A549 (cell line): ENCODE data around the gene MCFD2. TPM values are rescaled to one million over a fixed set of nuclear protein-coding genes. Genes with fewer than 3 reads are reported as not detected.

Source experiments
- ATAC-seq, 2 experiments: fragments of 200-7000 bp in 1 of 2; fragments of >200 bp in 1 of 2; cut with Nextera tagmentation in 1 of 2; cut with Tn5 transposase in 1 of 2; 3 replicates each; pipeline versions ENCODE4 v1.8.0 to v1.9.1; 2018 to 2020; ENCODE audit warnings: mild to moderate bottlenecking in 1 of 2, moderate library complexity in 1 of 2
- CTCF ChIA-PET: fragments of 300-600 bp; sonication (Branson Sonifier 250); formaldehyde crosslinking; extraction: SDS; loops from one replicate; lab custom pipeline; 2021; ENCODE audit warnings: antibody characterized with exemption, inconsistent platforms; lab: Yijun Ruan, JAX
- POLR2A ChIA-PET: fragments of 350-600 bp; formaldehyde crosslinking; extraction: SDS; loops from one replicate; lab custom pipeline; 2021; ENCODE audit warnings: antibody characterized with exemption, inconsistent platforms; lab: Yijun Ruan, JAX
- DNase-seq, 2 experiments: peaks; one replicate each; pipeline versions ENCODE4 v3.0.0 to v3.0.0-alpha.2; 2011 to 2016; ENCODE audit warnings: low read depth in 1 of 2, low spot score in 1 of 2
- FAIRE-seq: peaks from 2 replicates; lab custom pipeline; 2011; peaks lifted over from hg19 to GRCh38; lab: Jason Lieb, UNC
- H3K27ac ChIP-seq, 2 experiments: fragments of >200 bp; sonication (Bioruptor Twin); formaldehyde crosslinking; 3 replicates each; pipeline ENCODE4 v1.5.1; 2016 to 2017
- H3K4me1 ChIP-seq: fragments of >200 bp; sonication (Bioruptor Twin); formaldehyde crosslinking; 3 replicates; pipeline ENCODE4 v1.6.1; 2016
- H3K4me2 ChIP-seq: fragments of >200 bp; sonication (Bioruptor Twin); formaldehyde crosslinking; 3 replicates; pipeline ENCODE4 v1.6.1; 2016
- H3K4me3 ChIP-seq: fragments of >200 bp; sonication (Bioruptor Twin); formaldehyde crosslinking; 3 replicates; pipeline ENCODE4 v1.5.1; 2016
- H3K9me3 ChIP-seq: fragments of >200 bp; sonication (Bioruptor Twin); formaldehyde crosslinking; 3 replicates; pipeline ENCODE4 v1.6.1; 2016
- BHLHE40 ChIP-seq: IDR thresholded peaks from 2 replicates; pipeline ENCODE4 v1.6.1; 2012; ENCODE audit warnings: low read depth, low read length, inconsistent platforms
- CBX2 ChIP-seq: fragments of 200-600 bp; sonication (generic); IDR thresholded peaks from 2 replicates; pipeline ENCODE4 v1.6.1; 2016; ENCODE audit warnings: low read depth, mild to moderate bottlenecking, borderline replicate concordance
- CBX8 ChIP-seq: fragments of 200-600 bp; sonication (generic); IDR thresholded peaks from 2 replicates; pipeline ENCODE4 v1.6.1; 2016
- CEBPB ChIP-seq, 2 experiments: fragments of >200 bp in 1 of 2; sonication (Bioruptor Twin) in 1 of 2; formaldehyde crosslinking in 1 of 2; IDR thresholded peaks; 2 replicates each; pipeline ENCODE4 v1.6.1; 2012 to 2016
- CHD2 ChIP-seq: fragments of 150-350 bp; IDR thresholded peaks from 2 replicates; pipeline ENCODE4 v1.6.1; 2014; ENCODE audit warnings: low read length; ENCODE audit not compliant: partially characterized antibody
- ESRRA ChIP-seq: fragments of 150-350 bp; IDR thresholded peaks from 2 replicates; pipeline ENCODE4 v1.6.1; 2014; ENCODE audit warnings: mild to moderate bottlenecking, low read length, borderline replicate concordance
- HEYL ChIP-seq: fragments of 250-450 bp; sonication (Bioruptor Pico); IDR thresholded peaks from 2 replicates; pipeline ENCODE4 v1.8.0; 2021; ENCODE audit warnings: mild to moderate bottlenecking, moderate library complexity
- HOXA7 ChIP-seq: fragments of 250-450 bp; sonication (Bioruptor Pico); IDR thresholded peaks from 2 replicates; pipeline ENCODE4 v1.5.0; 2020; ENCODE audit warnings: mild to moderate bottlenecking, moderate library complexity
- JUN ChIP-seq, 2 experiments: fragments of >200 bp; sonication (Bioruptor Twin); formaldehyde crosslinking; IDR thresholded peaks; 2 replicates in 1 of 2; 3 replicates in 1 of 2; pipeline ENCODE4 v1.6.1; 2016 to 2017
- JUNB ChIP-seq: fragments of >200 bp; sonication (Bioruptor Twin); formaldehyde crosslinking; IDR thresholded peaks from 2 replicates; pipeline ENCODE4 v1.6.1; 2016
- KDM1A ChIP-seq: fragments of 200-600 bp; sonication (generic); IDR thresholded peaks from 2 replicates; pipeline ENCODE4 v1.6.1; 2016; ENCODE audit warnings: low read depth, mild to moderate bottlenecking
- KDM5A ChIP-seq: fragments of 200-600 bp; sonication (generic); IDR thresholded peaks from 2 replicates; pipeline ENCODE4 v1.6.1; 2016; ENCODE audit warnings: antibody characterized with exemption, mild to moderate bottlenecking
- MAFK ChIP-seq: fragments of 450-650 bp; IDR thresholded peaks from 2 replicates; pipeline ENCODE4 v1.6.1; 2014; ENCODE audit not compliant: partially characterized antibody
- MYC ChIP-seq: IDR thresholded peaks from 2 replicates; pipeline ENCODE4 v1.6.1; 2012; ENCODE audit warnings: mild to moderate bottlenecking, inconsistent platforms, low read length, improper control_type of control experiment, borderline replicate concordance
- NFE2L2 ChIP-seq: fragments of 150-350 bp; conservative IDR thresholded peaks from 2 replicates; pipeline ENCODE4 v1.6.1; 2014; ENCODE audit warnings: low read length
- PHF8 ChIP-seq: fragments of 200-600 bp; sonication (generic); IDR thresholded peaks from 2 replicates; pipeline ENCODE4 v1.6.1; 2016; ENCODE audit warnings: low read depth, mild to moderate bottlenecking, antibody characterized with exemption, moderate library complexity, borderline replicate concordance
- POLR2A ChIP-seq: IDR thresholded peaks from 2 replicates; pipeline ENCODE4 v1.6.1; 2012; ENCODE audit warnings: mild to moderate bottlenecking, low read length
- RAD21 ChIP-seq, 2 experiments: fragments of >200 bp in 1 of 2; sonication (Bioruptor Twin) in 1 of 2; formaldehyde crosslinking in 1 of 2; IDR thresholded peaks in 1 of 2; conservative IDR thresholded peaks in 1 of 2; 2 replicates in 1 of 2; 3 replicates in 1 of 2; pipeline ENCODE4 v1.6.1; 2012 to 2018; ENCODE audit warnings: inconsistent platforms in 1 of 2
- RCOR1 ChIP-seq: fragments of 150-350 bp; IDR thresholded peaks from 2 replicates; pipeline ENCODE4 v1.6.1; 2014; ENCODE audit warnings: antibody characterized with exemption, low read length, low read depth
- RFX5 ChIP-seq: fragments of 450-650 bp; IDR thresholded peaks from 2 replicates; pipeline ENCODE4 v1.7.1; 2014; ENCODE audit warnings: antibody characterized with exemption, mild to moderate bottlenecking, moderate library complexity
- SMC3 ChIP-seq: fragments of >200 bp; sonication (Bioruptor Twin); formaldehyde crosslinking; IDR thresholded peaks from 3 replicates; pipeline ENCODE4 v1.6.1; 2018; ENCODE audit warnings: inconsistent platforms
- TP53 ChIP-seq: fragments of 250-450 bp; sonication (Bioruptor Pico); IDR thresholded peaks from 2 replicates; pipeline ENCODE4 v1.5.0; 2021; ENCODE audit warnings: mild to moderate bottlenecking, moderate library complexity
- ZSCAN20 ChIP-seq: fragments of 250-450 bp; sonication (Bioruptor Pico); IDR thresholded peaks from 2 replicates; pipeline ENCODE4 v1.8.0; 2022; ENCODE audit warnings: mild to moderate bottlenecking, moderate library complexity
- WGBS: methylation state at CpG from one replicate; pipeline ENCODE4 v1.1.6; 2017; ENCODE audit errors: missing lambda C conversion rate; 5-methylcytosine and 5-hydroxymethylcytosine counted together
- polyA plus RNA-seq, 4 experiments: library from polyadenylated mRNA; depleted of rRNA in 3 of 4; stranded (reverse); fragments of >200 nt; fragmentation: RNase III in 1 of 4; extraction: RNeasy Plus Mini Kit Qiagen cat#74134 plus additional on column Dnase treatment in 1 of 4; gene quantifications; 2 replicates in 3 of 4; 3 replicates in 1 of 4; pipeline ENCODE4 v1.2.3, GENCODE V29; 2011 to 2017
- TF ChIP-seq, protein P1 (sequence below): fragments of 150-350 bp; IDR thresholded peaks from 2 replicates; pipeline ENCODE4 v1.6.1; 2014; ENCODE audit warnings: low read depth, mild to moderate bottlenecking, low read length
- TF ChIP-seq, protein P2 (sequence below): IDR thresholded peaks from 2 replicates; pipeline ENCODE4 v1.6.1; 2012; ENCODE audit warnings: low read depth, borderline replicate concordance
- TF ChIP-seq, protein P3 (sequence below): fragments of >200 bp; sonication (Bioruptor Twin); formaldehyde crosslinking; IDR thresholded peaks from 3 replicates; pipeline ENCODE4 v1.6.1; 2016
- TF ChIP-seq, protein P4 (sequence below): IDR thresholded peaks from 2 replicates; pipeline ENCODE4 v1.6.1; 2012

Gene MCFD2
- polyA plus RNA-seq, 2 of the 4 experiments (the other 2 are of a cell fraction): 118 to 210 TPM

DNA sequence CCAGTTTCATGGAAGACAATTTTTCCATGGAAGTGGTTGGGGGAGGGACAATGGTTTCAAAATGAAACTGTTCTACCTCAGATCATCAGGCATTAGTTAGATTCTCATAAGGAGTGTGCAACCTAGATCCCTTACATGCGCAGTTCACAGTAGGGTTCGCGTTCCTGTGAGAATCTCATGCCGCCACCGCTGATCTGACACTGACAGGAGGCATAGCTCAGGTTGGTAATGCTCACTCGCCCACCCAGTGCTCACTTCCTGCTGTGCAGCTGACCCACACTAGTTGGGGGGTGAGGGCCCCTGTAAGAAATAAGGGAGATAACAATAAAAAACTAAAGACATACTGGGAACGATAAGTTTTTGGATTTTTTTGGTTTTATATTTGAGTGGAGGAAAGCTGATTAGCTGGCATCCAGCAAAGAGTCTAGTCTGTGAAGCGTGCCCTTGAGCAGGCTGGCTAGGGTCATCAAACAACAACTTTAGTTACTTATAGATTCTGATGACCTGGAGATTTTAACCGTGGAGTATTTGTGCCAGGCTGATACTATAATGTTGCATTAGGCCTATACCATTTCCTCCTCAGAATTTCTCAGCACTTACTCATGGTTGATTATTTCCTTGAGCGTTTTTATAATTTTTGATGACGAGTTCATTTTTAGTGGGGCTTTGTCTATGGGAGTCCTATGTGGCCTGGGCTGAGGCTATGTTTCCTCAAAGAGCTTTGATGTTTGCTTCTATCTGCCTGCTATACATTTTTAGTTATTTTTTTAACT is 6.3 kb upstream of the MCFD2 start:
- 89% methylated on average over 11 of the region's 11 CpGs for WGBS
- Histone ChIP-seq H3K4me1 (peaks cover 25% of the 10 kb centered on the region), H3K4me3 (no peak overlapping the region), H3K4me2 (no peak overlapping the region), H3K27ac (peak overlapping the region in 1 of 2 experiments; percentile 6; a peak in 1 of 6 replicates), H3K9me3 (peaks cover 19% of the 10 kb centered on the region)
- DNase-seq: no peak
- ATAC-seq: no peak
- ChIA-PET POLR2A (no interaction called here), CTCF (interaction anchor here (0.9 to 5.4 kb wide), 6 partner anchors 13 to 911 kb away, joined by 3 to 26 read pairs (median 4); no protein-coding TSS in a partner anchor)
- TF ChIP-seq TP53: no peak
- TF ChIP-seq RCOR1: no peak
- no peak for TF ChIP-seq ESRRA
- peak; percentile 51 for TF ChIP-seq MAFK
- no peak for FAIRE-seq

DNA sequence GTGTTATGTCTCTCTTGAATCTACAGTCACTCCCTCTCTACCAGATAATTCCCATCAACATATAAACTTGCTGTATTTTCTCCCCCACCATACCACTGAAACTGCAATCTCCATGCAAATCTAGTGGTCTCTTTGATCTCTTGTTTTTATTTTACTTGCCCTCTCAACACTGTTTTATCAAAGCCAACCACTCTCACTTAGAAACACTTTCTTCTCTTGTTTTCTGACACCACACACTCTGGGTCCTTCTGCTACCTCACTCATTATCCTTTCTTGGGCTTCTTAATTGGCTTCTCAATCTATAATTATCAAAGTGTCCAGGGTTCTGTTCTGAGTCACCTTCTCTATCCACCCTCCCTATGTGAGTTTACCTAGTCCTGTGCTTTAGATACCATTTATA is 2.0 kb upstream of the MCFD2 start:
- FAIRE-seq: no peak
- Histone ChIP-seq H3K27ac (no peak overlapping the region), H3K4me2 (peak overlapping the region; percentile 76), H3K9me3 (no peaks in the 10 kb centered on the region), H3K4me3 (no peak overlapping the region), H3K4me1 (peaks cover 39% of the 10 kb centered on the region)
- ATAC-seq: no peak
- DNase-seq: no peak
- ChIA-PET POLR2A (no interaction called here), CTCF (interaction anchor here (0.8 to 4.7 kb wide), 15 partner anchors 8 to 405 kb away, joined by 3 to 47 read pairs (median 4); no protein-coding TSS in a partner anchor)
- no peak for TF ChIP-seq RFX5
- no peak for TF ChIP-seq KDM1A
- TF ChIP-seq TP53: no peak
- no peak for TF ChIP-seq SMC3
- TF ChIP-seq, protein P1, sequence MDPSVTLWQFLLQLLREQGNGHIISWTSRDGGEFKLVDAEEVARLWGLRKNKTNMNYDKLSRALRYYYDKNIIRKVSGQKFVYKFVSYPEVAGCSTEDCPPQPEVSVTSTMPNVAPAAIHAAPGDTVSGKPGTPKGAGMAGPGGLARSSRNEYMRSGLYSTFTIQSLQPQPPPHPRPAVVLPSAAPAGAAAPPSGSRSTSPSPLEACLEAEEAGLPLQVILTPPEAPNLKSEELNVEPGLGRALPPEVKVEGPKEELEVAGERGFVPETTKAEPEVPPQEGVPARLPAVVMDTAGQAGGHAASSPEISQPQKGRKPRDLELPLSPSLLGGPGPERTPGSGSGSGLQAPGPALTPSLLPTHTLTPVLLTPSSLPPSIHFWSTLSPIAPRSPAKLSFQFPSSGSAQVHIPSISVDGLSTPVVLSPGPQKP: no peak
- no peak for TF ChIP-seq CHD2
- TF ChIP-seq, protein P2, sequence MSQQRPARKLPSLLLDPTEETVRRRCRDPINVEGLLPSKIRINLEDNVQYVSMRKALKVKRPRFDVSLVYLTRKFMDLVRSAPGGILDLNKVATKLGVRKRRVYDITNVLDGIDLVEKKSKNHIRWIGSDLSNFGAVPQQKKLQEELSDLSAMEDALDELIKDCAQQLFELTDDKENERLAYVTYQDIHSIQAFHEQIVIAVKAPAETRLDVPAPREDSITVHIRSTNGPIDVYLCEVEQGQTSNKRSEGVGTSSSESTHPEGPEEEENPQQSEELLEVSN: no peak
- TF ChIP-seq RAD21 (conservative IDR thresholded peaks at IDR 0.05 in 1 of 2, IDR thresholded peaks at IDR 0.05 in 1 of 2): no peak
- no peak for TF ChIP-seq CBX2
- TF ChIP-seq CEBPB (IDR thresholded peaks at IDR 0.05): no peak
- TF ChIP-seq CBX8: no peak
- no peak for TF ChIP-seq MAFK
- no peak for TF ChIP-seq JUN (IDR thresholded peaks at IDR 0.05)
- TF ChIP-seq HEYL: no peak
- TF ChIP-seq HOXA7 (CRISPR knock-in tag): no peak

DNA sequence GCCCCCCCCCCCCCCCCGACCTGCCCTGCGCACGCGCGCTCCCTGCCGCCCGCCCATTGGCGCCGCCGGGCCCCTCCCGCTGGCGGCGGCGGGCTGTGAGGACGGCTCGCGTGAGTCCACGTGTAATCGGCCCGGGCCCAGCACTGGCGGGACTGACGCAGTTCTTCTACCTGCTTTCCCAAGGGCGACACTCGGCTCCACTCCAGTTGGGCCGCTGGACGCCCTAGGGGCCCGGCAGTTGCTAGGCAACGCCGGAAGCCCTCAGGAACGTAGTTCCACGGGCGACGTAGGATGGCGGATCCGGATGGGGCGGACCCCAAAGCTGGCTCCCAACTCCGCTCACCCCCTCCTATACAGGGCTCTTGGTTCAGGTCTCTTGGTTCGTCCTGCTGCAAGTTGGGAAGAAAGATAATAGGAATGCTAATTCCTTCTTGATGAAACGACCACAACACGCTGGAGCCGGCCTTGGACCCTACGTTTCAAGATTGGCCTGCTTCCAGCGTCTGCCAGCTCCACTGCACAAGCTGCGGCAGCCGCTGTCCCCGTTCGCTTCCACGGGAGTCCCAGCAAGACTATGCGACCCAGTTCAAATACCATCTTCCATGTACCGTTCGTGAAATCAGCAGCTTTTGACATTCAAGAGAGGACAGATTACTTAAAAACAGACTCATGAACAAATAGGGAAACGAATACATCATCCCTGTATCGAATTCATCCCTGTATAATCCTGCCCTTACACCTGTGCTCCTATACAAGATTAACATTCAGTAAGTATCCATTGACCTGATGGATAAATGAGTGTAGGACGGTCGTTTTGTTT is 415 bp upstream of the MCFD2 start:
- peaks cover 33% of the 10 kb centered on the region for H3K4me1 ChIP-seq
- H3K4me2 ChIP-seq: peak overlapping the region; percentile 76
- ChIA-PET CTCF (interaction anchor here (0.8 to 2.9 kb wide), 6 partner anchors 12 to 407 kb away, joined by 3 to 14 read pairs (median 3); no protein-coding TSS in a partner anchor), POLR2A (interaction anchor here (0.6 to 0.7 kb wide), 4 partner anchors 24 to 407 kb away, joined by 3 to 5 read pairs (median 4); no protein-coding TSS in a partner anchor)
- FAIRE-seq (no peak), DNase-seq (peak; percentile 88 to 92), ATAC-seq (peak; percentile 92)
- H3K27ac ChIP-seq: peak overlapping the region; percentile 94 to 96
- peak overlapping the region; percentile 80 for H3K4me3 ChIP-seq
- H3K9me3 ChIP-seq: no peaks in the 10 kb centered on the region
- TF ChIP-seq JUN (IDR thresholded peaks at IDR 0.05) (peak; percentile 81 to 93), BHLHE40 (peak; percentile 77), KDM5A (0 out of 2 replicates have a peak, but pooled peaks have one; percentile 31), JUNB (no peak), CBX8 (no peak), PHF8 (peak; percentile 81), ZSCAN20 (CRISPR knock-in tag) (no peak), MYC (peak; percentile 91), SMC3 (peak; percentile 30; the same call in 2 of the 3 replicates), POLR2A (peak; percentile 69), RFX5 (0 out of 2 replicates have a peak, but pooled peaks have one; percentile 52), NFE2L2 (no peak)
- TF ChIP-seq, protein P3, sequence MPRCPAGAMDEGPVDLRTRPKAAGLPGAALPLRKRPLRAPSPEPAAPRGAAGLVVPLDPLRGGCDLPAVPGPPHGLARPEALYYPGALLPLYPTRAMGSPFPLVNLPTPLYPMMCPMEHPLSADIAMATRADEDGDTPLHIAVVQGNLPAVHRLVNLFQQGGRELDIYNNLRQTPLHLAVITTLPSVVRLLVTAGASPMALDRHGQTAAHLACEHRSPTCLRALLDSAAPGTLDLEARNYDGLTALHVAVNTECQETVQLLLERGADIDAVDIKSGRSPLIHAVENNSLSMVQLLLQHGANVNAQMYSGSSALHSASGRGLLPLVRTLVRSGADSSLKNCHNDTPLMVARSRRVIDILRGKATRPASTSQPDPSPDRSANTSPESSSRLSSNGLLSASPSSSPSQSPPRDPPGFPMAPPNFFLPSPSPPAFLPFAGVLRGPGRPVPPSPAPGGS: peak; percentile 75; the same call in 1 of the 3 replicates
- TF ChIP-seq, protein P4, sequence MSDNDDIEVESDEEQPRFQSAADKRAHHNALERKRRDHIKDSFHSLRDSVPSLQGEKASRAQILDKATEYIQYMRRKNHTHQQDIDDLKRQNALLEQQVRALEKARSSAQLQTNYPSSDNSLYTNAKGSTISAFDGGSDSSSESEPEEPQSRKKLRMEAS: peak; percentile 96
- TF ChIP-seq, protein P2: peak; percentile 95
- TF ChIP-seq, all 56 proteins: peak for 11
- 2% methylated on average over 28 of the region's 55 CpGs for WGBS
